Upper lobe of left lung (tissue), 6 donors: ENCODE data around the gene HMGB2. TPM values are rescaled to one million over a fixed set of nuclear protein-coding genes. Genes with fewer than 3 reads are reported as not detected.

ENCODE experiments used
- ATAC-seq, 2 donors: fragments of 200-7000 bp; cut with Tn5 transposase; one replicate each; pipeline ENCODE4 v1.9.1; 2022; ENCODE audit warnings: mild to moderate bottlenecking in 2 of 2, moderate library complexity in 2 of 2; ENCODE audit not compliant: low FRiP score in 2 of 2
- DNase-seq, 2 donors: peaks; one replicate each; pipeline ENCODE4 v3.0.0-alpha.2; 2019 to 2020
- H3K27ac ChIP-seq, 4 donors: fragments of 200-600 bp; sonication (generic); one replicate each; pipeline ENCODE4 v1.5.1; 2016 to 2019
- H3K27me3 ChIP-seq, 4 donors: fragments of 200-600 bp; sonication (generic); one replicate each; pipeline ENCODE4 v1.5.1; 2017 to 2019
- H3K36me3 ChIP-seq, 4 donors: fragments of 200-600 bp; sonication (generic); one replicate each; pipeline ENCODE4 v1.5.1; 2016 to 2019
- H3K4me1 ChIP-seq, 4 donors: fragments of 200-600 bp; sonication (generic); one replicate each; pipeline ENCODE4 v1.5.1; 2018 to 2019
- H3K4me3 ChIP-seq, 4 donors: fragments of 200-600 bp; sonication (generic); one replicate each; pipeline ENCODE4 v1.5.1; 2017 to 2019; ENCODE audit warnings: mild to moderate bottlenecking in 2 of 4, moderate library complexity in 1 of 4
- H3K9me3 ChIP-seq, 4 donors: fragments of 200-600 bp; sonication (generic); one replicate each; pipeline ENCODE4 v1.5.1; 2018 to 2019
- EP300 ChIP-seq, 4 donors: sonication (generic); formaldehyde crosslinking; IDR thresholded peaks; one replicate each; pipeline ENCODE4 v1.5.1; 2017; ENCODE audit warnings: antibody characterized with exemption in 4 of 4, control low read depth in 2 of 4
- POLR2A ChIP-seq, 4 donors: fragments of 450-650 bp; IDR thresholded peaks; one replicate each; pipeline ENCODE4 v1.5.1; 2016 to 2017; ENCODE audit warnings: antibody characterized with exemption in 4 of 4, mild to moderate bottlenecking in 2 of 4
- POLR2AphosphoS5 ChIP-seq, 2 donors: sonication (generic); formaldehyde crosslinking; IDR thresholded peaks; one replicate each; pipeline ENCODE4 v1.5.1; 2017; ENCODE audit warnings: antibody characterized with exemption in 2 of 2
- WGBS, 2 donors: methylation state at CpG; one replicate each; pipeline ENCODE4 v1.1.5; 2017 to 2018; 5-methylcytosine and 5-hydroxymethylcytosine counted together
- total RNA-seq, 6 donors: library from RNA; depleted of rRNA in 4 of 6; stranded (reverse); fragments of >200 nt in 4 of 6; gene quantifications; one replicate each; pipeline versions ENCODE4 v1.1.0 to v1.2.1, GENCODE V29; 2016 to 2021
- TF ChIP-seq, protein P1 (sequence below), 6 experiments: fragments of 450-650 bp in 4 of 6; fragments of 200-600 bp in 2 of 6; sonication (generic) in 2 of 6; IDR thresholded peaks; one replicate each; pipeline ENCODE4 v1.5.1; 2016 to 2019; ENCODE audit warnings: antibody characterized with exemption in 6 of 6
- donor health status: DM: no; HTN: no; CAD: no; lungs with moderate emphysema.
- donor health status: DM: no; HTN: yes; CAD: no; lungs with severe emphysema.

HMGB2 gene
- total RNA-seq, 6 donors from 2014 or later, result 37.5 to 72.7 (median 54.8) TPM

DNA sequence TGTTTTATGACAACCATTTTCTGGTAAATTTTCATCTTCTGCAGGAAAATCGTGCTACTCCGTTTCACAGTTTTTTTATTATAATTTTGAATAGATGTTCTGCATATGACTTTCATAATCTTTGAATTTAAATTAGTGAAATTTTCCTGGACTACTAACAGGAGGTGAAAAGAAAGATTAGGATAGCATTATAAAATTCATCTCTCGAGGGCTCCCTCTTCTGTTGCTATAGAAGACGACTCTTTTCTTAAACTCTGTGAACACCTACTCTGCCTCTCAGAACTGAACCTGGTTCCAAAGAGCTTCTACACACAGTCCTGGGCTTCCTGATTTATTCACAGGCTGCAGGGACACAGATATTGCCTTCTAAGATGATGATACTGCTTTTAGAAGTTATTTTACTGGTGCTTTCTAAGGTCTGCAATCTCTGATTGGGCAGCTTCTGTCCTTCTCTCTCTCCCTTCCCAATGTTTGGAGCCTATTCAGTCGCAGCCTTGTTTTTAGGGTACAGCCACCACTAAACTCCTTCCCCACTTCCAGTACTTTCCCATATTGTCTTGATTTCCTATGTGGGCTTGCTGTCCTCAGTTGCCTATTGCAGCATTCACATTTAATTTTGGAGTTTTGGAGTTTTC lies 26.5 kb upstream of the HMGB2 start:
- ATAC-seq (no peak), DNase-seq (no peak)
- no peak for TF ChIP-seq POLR2AphosphoS5 (IDR thresholded peaks at IDR 0.05)
- TF ChIP-seq EP300 (IDR thresholded peaks at IDR 0.05), result no peak
- no peak for TF ChIP-seq POLR2A (IDR thresholded peaks at IDR 0.05)
- TF ChIP-seq, protein P1, sequence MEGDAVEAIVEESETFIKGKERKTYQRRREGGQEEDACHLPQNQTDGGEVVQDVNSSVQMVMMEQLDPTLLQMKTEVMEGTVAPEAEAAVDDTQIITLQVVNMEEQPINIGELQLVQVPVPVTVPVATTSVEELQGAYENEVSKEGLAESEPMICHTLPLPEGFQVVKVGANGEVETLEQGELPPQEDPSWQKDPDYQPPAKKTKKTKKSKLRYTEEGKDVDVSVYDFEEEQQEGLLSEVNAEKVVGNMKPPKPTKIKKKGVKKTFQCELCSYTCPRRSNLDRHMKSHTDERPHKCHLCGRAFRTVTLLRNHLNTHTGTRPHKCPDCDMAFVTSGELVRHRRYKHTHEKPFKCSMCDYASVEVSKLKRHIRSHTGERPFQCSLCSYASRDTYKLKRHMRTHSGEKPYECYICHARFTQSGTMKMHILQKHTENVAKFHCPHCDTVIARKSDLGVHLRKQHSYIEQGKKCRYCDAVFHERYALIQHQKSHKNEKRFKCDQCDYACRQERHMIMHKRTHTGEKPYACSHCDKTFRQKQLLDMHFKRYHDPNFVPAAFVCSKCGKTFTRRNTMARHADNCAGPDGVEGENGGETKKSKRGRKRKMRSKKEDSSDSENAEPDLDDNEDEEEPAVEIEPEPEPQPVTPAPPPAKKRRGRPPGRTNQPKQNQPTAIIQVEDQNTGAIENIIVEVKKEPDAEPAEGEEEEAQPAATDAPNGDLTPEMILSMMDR (IDR thresholded peaks at IDR 0.05), result no peak
- no peaks in the 10 kb centered on the region for H3K36me3 ChIP-seq
- no peaks in the 10 kb centered on the region for H3K9me3 ChIP-seq
- 61 to 64% methylated on average over 5 of the region's 5 CpGs for WGBS, 2 donors
- H3K4me3 ChIP-seq, result no peak overlapping the region
- H3K27me3 ChIP-seq, result no peaks in the 10 kb centered on the region
- H3K27ac ChIP-seq, result no peak overlapping the region
- H3K4me1 ChIP-seq, result no peaks in the 10 kb centered on the region

DNA sequence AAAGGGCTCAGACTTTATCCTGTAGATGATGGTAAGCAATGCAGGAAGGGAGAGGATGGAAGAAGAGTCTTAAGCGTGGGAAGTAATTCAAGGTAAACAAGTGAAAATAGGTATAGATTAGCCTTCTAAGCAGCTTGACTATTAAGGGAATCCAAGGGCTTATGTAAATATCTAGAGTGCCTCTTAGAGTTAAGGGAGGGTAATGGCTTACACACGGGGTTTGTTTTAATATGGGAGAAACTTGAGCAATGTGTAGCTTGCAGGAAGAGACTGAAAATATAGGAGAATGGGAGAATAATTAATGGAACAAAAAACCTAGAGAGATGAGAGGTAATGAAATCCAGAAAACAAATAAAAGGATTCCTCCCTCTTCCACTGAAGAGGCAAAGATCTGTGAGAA lies 23.8 kb upstream of the HMGB2 start:
- H3K4me3 ChIP-seq, result no peak overlapping the region
- H3K9me3 ChIP-seq, result no peaks in the 10 kb centered on the region
- H3K4me1 ChIP-seq, result no peaks in the 10 kb centered on the region
- no peak for TF ChIP-seq EP300 (IDR thresholded peaks at IDR 0.05)
- TF ChIP-seq, protein P1 (IDR thresholded peaks at IDR 0.05), result no peak
- no peak for TF ChIP-seq POLR2AphosphoS5 (IDR thresholded peaks at IDR 0.05)
- TF ChIP-seq POLR2A (IDR thresholded peaks at IDR 0.05), result no peak
- H3K27me3 ChIP-seq, result no peaks in the 10 kb centered on the region
- H3K36me3 ChIP-seq, result no peaks in the 10 kb centered on the region
- H3K27ac ChIP-seq, result no peak overlapping the region
- ATAC-seq (no peak), DNase-seq (no peak)
- WGBS, 2 donors, result 63 to 65% methylated on average over 2 of the region's 2 CpGs

DNA sequence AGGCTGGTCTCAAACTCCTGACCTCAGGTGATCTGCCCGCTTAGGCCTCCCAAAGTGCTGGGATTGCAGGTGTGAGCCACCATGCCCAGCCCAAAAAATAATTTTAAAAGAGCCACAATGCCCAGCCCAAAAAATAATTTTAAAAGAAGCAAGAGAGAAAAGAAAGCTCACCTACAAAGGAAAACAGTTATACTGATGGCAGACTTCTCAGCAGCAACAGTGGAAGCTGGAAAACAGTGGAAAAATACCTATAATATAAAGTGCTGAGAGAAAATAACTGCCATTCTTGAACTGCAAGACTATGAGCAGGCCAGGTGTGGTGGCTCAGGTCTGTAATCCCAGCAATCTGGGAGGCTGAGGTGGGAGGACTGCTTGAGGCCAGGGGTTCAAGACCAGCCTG lies 13.3 kb upstream of the HMGB2 start:
- TF ChIP-seq, protein P1 (IDR thresholded peaks at IDR 0.05), result no peak
- TF ChIP-seq POLR2A (IDR thresholded peaks at IDR 0.05), result no peak
- no peaks in the 10 kb centered on the region for H3K4me1 ChIP-seq

DNA sequence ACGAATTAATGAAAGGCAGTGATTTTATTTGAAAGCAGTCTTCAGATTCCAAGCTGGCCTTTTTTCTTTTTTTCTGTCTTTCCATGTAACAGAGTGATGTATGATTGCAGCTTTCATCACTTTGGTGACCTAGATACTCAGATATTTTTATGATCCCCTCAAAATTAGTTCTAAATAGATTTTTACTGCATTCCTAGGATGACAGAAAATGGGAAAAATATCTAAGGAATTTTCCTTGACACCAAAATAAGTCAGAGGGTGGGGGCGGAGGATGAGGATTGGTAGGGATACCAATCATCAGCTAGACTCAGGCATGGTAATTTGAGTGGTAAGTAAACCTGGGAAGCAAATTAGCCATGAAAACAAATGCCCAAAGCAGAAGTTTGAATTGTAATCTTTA lies 11.9 kb upstream of the HMGB2 start:
- ATAC-seq (no peak), DNase-seq (no peak)
- no peaks in the 10 kb centered on the region for H3K36me3 ChIP-seq
- TF ChIP-seq POLR2A (IDR thresholded peaks at IDR 0.05), result no peak
- TF ChIP-seq EP300 (IDR thresholded peaks at IDR 0.05), result no peak
- TF ChIP-seq POLR2AphosphoS5 (IDR thresholded peaks at IDR 0.05), result no peak
- TF ChIP-seq, protein P1 (IDR thresholded peaks at IDR 0.05), result no peak
- H3K9me3 ChIP-seq, result no peaks in the 10 kb centered on the region
- H3K4me3 ChIP-seq, result no peak overlapping the region
- WGBS, 2 donors, result 66 to 84% methylated on average over 2 of the region's 2 CpGs
- H3K27ac ChIP-seq, result no peak overlapping the region
- H3K4me1 ChIP-seq, result no peaks in the 10 kb centered on the region
- H3K27me3 ChIP-seq, result no peaks in the 10 kb centered on the region

More for the DNA sequence above, 13.3 kb upstream of the HMGB2 start:
- DNase-seq (no peak), ATAC-seq (no peak)
- Histone ChIP-seq H3K27ac (no peak overlapping the region), H3K9me3 (no peaks in the 10 kb centered on the region), H3K27me3 (no peaks in the 10 kb centered on the region), H3K36me3 (no peaks in the 10 kb centered on the region), H3K4me3 (no peak overlapping the region)
- WGBS, 2 donors, result 100% methylated on average over 1 of the region's 1 CpG

DNA sequence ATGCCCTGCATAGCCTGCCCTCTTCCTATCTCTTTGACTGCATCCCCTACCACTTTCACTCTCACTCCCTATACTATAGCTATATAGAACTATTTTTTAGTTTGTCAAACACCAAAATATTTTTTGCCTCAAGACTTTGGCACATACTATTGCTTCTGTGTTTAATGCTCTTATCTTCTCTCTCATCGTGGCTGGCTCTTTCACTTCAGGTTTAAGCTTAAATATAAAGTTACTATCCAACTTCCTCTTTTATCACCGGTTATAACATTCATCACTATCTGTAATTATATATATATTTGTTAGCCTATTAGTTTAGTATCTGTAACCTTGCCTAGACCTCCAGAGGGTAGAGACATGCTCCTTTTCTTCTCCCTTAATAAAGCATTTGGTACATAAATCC lies 11.5 kb upstream of the HMGB2 start:
- ATAC-seq (no peak), DNase-seq (no peak)
- H3K27ac ChIP-seq, result no peak overlapping the region
- TF ChIP-seq, protein P1 (IDR thresholded peaks at IDR 0.05), result no peak
- TF ChIP-seq POLR2A (IDR thresholded peaks at IDR 0.05) (no peak), EP300 (IDR thresholded peaks at IDR 0.05) (no peak), POLR2AphosphoS5 (IDR thresholded peaks at IDR 0.05) (no peak)
- H3K27me3 ChIP-seq, result no peaks in the 10 kb centered on the region
- no peaks in the 10 kb centered on the region for H3K36me3 ChIP-seq
- 39 to 54% methylated on average over 2 of the region's 2 CpGs for WGBS, 2 donors
- H3K4me3 ChIP-seq, result no peak overlapping the region
- H3K9me3 ChIP-seq, result no peaks in the 10 kb centered on the region
- H3K4me1 ChIP-seq, result no peaks in the 10 kb centered on the region
